A172 (cell line): ENCODE measurements around the gene MFSD12. TPM values are rescaled to one million over a fixed set of nuclear protein-coding genes. Genes with fewer than 3 reads are reported as not detected.

Experiments used
- DNase-seq: peaks from one replicate; pipeline ENCODE4 v3.0.0-alpha.2; 2015; ENCODE audit warnings: low spot score
- total RNA-seq: library from RNA; depleted of rRNA; stranded (reverse); fragments of >200 nt; shearing (Covaris generic); gene quantifications from 2 replicates; pipeline ENCODE4 v1.2.3, GENCODE V29; 2014; rRNA removed

MFSD12 gene
- total RNA-seq, 1 experiment from 2014 or later = 169 TPM

GRCh38 chr19:3507371-3508120, 49.8 kb downstream of the MFSD12 start:
- DNase-seq = peak; percentile 27

DNA sequence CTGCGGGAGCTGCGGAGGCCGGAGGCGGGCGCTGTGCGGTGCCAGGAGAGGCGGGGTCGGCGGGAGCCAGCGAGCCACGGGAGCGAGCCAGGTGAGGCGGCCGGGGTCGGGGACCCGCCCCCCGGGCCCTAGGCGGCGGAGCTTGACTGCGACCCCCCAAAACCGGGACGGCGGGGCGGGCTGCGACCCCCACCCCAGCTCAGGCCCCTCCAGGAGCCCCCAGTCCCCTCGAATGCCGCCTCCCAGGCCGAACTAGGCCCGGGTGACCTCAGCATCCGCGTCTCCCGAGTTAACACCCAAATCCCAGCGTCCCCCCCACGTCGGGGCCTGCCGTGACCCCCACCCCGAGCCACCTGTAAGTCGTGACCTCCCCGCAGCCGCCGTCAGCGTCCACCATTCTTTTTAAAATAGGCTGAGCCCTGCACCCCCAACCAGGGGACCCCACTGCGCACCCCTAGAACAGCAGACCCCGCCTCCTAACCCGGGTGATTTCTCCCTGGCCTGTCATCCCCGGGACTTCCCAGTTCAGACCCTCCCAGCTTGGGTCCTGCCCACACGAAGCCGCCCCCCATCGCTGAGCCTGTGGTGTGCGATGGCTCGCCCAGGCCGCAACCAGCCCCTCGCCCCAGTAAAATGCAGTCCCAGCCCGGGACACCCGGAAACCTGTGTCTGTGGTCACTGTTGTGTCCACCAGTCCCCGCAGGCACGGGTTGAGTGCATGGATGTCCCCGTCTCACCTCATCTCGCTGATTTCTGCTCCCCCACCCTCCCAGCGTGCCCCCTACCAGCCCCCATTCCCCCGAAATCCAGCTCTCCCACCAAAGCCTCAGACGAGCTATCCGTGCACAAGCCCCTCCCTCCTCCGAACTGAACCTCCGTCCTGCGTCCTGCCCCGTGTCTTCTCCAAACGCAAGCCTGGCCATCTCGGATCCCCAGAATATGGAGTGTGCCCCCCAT, 50.7 kb downstream of the MFSD12 start:
- DNase-seq = no peak

DNA sequence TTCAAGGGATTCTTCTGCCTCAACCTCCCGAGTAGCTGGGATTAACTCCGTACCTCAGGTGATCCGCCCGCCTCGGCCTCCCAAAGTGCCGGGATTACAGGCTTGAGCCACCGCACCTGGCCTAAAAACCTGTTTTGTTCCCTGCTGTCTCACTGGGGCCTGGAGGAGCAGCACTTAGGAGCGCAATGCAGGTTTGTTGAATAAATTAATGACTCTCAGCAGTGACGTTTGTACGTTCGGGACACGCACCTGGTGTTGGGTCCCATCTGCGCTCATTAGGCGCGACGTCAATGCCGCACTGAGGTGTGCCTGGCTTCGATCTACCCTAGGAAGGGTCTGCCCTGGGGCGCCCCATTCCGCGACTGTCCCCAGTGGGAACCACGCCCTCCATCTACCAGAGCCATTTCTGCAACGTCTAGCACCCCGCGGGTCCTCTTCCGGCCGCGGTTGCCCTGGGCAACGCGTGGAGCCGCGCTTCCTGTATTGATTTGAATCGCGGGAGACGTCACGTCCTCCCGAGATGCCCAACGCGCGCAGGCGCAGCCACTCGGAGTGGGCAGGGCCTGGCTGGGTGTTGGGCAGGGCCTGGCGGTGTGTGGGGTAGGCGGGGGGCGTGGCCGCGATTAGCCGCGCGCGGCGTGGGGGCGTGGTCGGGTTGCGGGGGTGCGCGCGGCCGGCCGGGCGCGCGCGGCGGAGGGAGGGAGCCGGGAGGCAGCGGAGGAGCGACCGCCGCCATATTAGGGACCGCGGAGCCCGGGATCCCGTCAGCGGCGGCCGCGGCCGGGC, 51.6 kb downstream of the MFSD12 start, which contains the start of gene FZR1:
Gene FZR1 (plus strand): TSS at position 714 of the 786 bp plus-strand sequence. CDS start 16,679 bp downstream, outside the sequence.
- peak; percentile 96 for DNase-seq

GRCh38 chr19:3504735-3505134, 52.7 kb downstream of the MFSD12 start:
- DNase-seq = no peak

DNA sequence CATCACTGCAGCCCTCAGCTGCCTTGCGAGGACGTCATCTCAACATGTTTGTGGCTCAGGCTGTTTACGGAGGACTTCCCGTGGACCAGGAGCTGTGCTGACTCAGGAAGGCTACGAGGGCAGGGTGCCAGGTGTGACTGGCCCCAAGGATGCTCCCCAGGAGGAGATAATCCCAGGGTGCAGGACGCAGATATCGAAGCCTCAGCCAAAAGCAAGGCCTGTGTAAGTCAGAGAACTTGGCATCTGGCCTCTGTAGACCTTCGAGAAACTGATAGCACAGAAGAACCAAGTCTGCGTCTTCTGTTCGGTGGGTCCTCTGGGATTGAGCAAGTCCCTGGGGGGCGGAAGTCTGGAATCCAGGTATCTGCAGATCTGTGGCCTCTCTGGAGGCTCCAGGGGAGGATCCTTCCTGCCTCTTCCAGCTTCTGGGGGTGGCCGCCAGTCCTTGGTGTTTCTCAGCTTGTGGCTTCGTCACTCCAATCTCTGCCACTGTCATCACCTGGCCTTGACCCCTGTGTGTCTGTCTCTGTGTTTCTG, 54.3 kb downstream of the MFSD12 start:
- DNase-seq = peak; percentile 69

- no peak for DNase-seq
These were observed 55.6 kb downstream of the MFSD12 start for GRCh38 chr19:3501780-3502179.

DNA sequence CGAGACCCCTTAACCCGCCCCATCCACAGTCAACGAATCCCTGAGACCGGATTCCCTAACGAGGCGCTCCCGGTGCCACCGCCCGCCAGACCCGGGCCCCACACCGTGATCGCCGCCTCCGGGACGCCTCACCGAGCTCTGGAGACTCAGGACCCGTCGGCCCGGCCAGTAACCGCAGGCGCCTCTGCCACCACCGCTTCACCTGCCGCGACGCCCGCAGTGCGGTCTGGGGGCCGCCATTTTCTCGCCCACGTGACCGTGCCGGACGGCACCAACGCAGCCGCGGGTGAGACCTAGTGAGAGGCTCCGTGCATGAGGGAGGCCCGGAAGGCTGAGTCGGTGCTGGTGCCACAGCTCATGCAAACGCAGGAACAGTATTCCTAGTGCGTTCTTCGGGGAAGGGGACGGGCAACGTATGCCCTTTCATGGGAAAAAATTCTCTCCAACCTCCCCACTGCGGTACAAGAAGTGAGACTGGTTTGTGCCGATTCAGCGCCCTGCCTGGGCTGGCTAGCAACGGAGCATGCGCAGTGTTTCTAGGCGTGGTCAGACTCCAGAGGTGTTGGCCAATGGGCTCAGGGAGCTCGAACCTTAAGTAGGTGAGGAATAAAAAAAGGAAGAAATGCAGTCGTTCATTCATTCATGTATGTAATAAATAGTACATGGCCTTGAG, 56.8 kb downstream of the MFSD12 start, which contains the start of gene DOHH:
Gene DOHH (minus strand): TSS at position 246 of the 673 bp plus-strand sequence. CDS start 3,860 bp downstream, outside the sequence.
- DNase-seq = peak; percentile 97

DNA sequence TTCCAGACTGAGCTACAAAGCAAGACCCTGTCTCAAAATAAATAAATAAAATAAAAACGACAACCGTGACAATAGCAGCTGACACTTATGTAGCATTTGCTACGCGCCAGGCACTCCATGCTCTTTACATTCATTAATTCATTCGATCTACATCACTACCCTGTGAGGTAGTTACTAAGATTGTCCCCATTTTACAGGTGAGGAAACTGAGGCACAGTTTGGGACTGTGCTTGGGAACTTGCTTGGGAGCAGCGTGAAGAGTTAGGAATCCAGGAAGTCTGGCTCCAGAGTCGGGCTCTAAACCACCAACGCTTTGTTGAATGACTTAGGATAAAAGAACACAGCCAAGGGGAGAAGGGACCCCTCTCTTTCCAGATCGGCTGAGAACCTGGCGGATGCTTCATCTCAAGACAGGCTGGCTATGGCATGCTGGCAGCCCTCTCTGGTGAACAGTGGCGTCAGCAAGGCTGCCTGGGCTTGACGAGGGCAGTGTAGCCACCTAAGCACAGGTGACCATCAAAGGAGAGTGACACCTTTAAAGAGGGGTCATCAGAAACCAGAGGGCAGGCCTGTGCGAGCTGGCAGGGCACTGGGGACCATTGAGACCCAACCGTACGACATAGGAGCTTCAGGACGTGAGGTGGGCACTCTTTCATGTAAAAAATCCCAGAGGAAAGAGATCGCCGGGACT, 57.5 kb downstream of the MFSD12 start:
- DNase-seq = no peak

DNA sequence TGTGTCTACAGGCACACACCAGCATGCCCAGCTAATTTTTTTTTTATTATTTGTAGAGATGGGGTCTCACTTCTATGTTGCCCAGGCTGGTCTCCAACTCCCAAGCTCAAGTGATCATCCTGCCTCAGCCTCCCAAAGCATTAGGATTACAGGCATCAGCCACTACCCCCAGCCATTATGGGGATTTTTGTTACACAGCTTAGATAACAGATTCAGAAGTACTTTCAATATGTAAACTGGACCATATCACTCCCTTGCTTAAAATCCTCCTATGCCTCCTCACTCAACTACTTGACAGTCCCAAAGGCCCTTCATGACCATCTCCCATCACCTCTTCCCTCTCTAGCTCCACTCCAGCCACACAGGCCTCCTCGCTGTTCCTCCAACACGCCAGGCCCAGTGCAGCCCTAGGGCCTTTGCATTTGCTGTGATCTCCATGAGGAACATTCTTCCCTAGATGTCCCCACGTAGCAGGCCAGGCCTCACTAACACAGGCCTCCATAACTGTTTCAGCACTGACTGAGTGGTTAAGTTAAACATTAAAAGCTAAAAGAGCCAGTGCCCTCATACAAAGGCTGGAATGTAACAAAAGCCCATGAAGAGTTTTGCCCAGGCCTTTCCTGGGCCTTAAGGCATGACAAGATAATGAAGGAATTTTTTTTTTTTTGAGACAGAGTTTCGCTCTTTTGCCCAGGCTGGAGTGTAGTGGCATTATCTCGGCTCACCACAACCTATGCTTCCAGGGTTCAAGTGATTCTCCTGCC, 59.4 kb downstream of the MFSD12 start:
- no peak for DNase-seq

- no peak for DNase-seq
These were observed 60.8 kb downstream of the MFSD12 start for GRCh38 chr19:3496392-3497273.

DNA sequence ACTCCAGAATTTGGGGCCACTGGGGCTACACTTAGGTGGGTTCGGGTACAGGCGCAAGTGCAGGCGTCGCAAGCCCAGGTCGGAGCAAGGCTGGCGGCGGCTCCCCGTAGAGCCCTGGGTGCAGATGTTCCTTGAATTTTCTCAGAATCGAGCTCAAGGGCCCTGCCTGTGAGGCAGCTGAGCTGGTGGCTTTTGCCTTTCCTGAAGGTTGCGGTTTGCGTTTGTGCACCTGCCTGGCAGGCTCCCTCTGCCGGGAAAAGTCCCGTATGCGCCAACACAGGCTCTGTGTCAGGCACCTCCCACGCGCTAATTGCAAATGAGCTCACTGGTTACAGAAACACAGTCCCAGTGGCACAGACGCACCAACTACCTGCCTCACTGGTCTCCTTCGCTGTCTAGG, 62.8 kb downstream of the MFSD12 start:
- no peak for DNase-seq

Other genes starting within 250 kb of the MFSD12 start
- gene NFIC, start 191.0 kb downstream of the MFSD12 start, total RNA-seq = 26.2 and 32.5 TPM in 2 replicates
- not detected in 2 replicates for gene SMIM24, start 77.1 kb downstream of the MFSD12 start, total RNA-seq
- gene SMIM44, start 74.1 kb downstream of the MFSD12 start, total RNA-seq = not detected in 2 replicates
- gene DOHH, start 56.9 kb downstream of the MFSD12 start, total RNA-seq = 18.0 and 27.3 TPM in 2 replicates
- 44.4 and 46.2 TPM in 2 replicates for gene FZR1, start 51.3 kb downstream of the MFSD12 start, total RNA-seq
- not detected in 2 replicates for gene TEKTIP1, start 18.4 kb downstream of the MFSD12 start, total RNA-seq
- gene HMG20B, start 15.4 kb upstream of the MFSD12 start, total RNA-seq = 224 and 260 TPM in 2 replicates
- gene GIPC3, start 27.9 kb upstream of the MFSD12 start, total RNA-seq = 0.07 TPM in 1 of 2 replicates, not detected in the other
- gene TBXA2R, start 49.3 kb upstream of the MFSD12 start, total RNA-seq = 3.4 and 7.4 TPM in 2 replicates
- gene CACTIN, start 69.2 kb upstream of the MFSD12 start, total RNA-seq = 23.0 and 34.6 TPM in 2 replicates
- gene PIP5K1C, start 142.9 kb upstream of the MFSD12 start, total RNA-seq = 18.8 and 21.4 TPM in 2 replicates
- 0.93 and 0.98 TPM in 2 replicates for gene TJP3, start 150.8 kb upstream of the MFSD12 start, total RNA-seq
- 22.2 and 28.7 TPM in 2 replicates for gene APBA3, start 204.1 kb upstream of the MFSD12 start, total RNA-seq
- 74.4 and 95.3 TPM in 2 replicates for gene MRPL54, start 205.1 kb upstream of the MFSD12 start, total RNA-seq
- gene RAX2, start 214.6 kb upstream of the MFSD12 start, total RNA-seq = not detected in 2 replicates
- 0.05 and 0.78 TPM in 2 replicates for gene MATK, start 228.8 kb upstream of the MFSD12 start, total RNA-seq